GM12878 (cell line): Measurements from ENCODE around the gene POLR2F.

Experiments used
- EZH2 ChIP-seq: IDR thresholded peaks from 2 replicates; pipeline ENCODE4 v1.6.1; 2012; ENCODE audit warnings: low read depth, mild to moderate bottlenecking, control low read depth, inconsistent platforms, low read length, borderline replicate concordance; ENCODE audit not compliant: control insufficient read depth
- FOXK2 ChIP-seq: fragments of 450-650 bp; IDR thresholded peaks from 2 replicates; pipeline ENCODE4 v1.6.1; 2017; ENCODE audit warnings: mild to moderate bottlenecking, moderate library complexity
- JUNB ChIP-seq: IDR thresholded peaks from 2 replicates; pipeline ENCODE4 v1.6.1; 2016; ENCODE audit warnings: antibody characterized with exemption, mild to moderate bottlenecking
- POLR2A ChIP-seq: IDR thresholded peaks from 2 replicates; pipeline ENCODE4 v1.6.1; 2011; ENCODE audit warnings: low read depth, mild to moderate bottlenecking, low read length
- ZNF274 ChIP-seq: IDR thresholded peaks from one replicate; pipeline ENCODE4 v1.8.0; 2011; ENCODE audit not compliant: insufficient read length, insufficient read depth
- TF ChIP-seq, protein P1 (sequence below), 3 experiments: IDR thresholded peaks in 2 of 3; conservative IDR thresholded peaks in 1 of 3; 2 replicates each; pipeline ENCODE4 v1.5.1; 2011; ENCODE audit warnings: low read depth in 3 of 3, low read length in 3 of 3, mild to moderate bottlenecking in 3 of 3, control low read depth in 2 of 3, moderate library complexity in 2 of 3, inconsistent platforms in 1 of 3, mixed read lengths in 1 of 3; ENCODE audit not compliant: control insufficient read depth in 2 of 3, insufficient read depth in 1 of 3; ENCODE audit errors: extremely low read depth in 1 of 3
- TF ChIP-seq, protein P2 (sequence below): IDR thresholded peaks from 2 replicates; pipeline ENCODE4 v1.6.1; 2011; ENCODE audit warnings: low read depth, low read length, improper control_type of control experiment, borderline replicate concordance
- TF ChIP-seq, protein P3 (sequence below): IDR thresholded peaks from 2 replicates; pipeline ENCODE4 v1.6.1; 2012; ENCODE audit warnings: low read depth, low read length, improper control_type of control experiment
- TF ChIP-seq, protein P4 (sequence below): IDR thresholded peaks from 2 replicates; pipeline ENCODE4 v1.6.1; 2012; ENCODE audit warnings: low read depth, low read length, improper control_type of control experiment

DNA sequence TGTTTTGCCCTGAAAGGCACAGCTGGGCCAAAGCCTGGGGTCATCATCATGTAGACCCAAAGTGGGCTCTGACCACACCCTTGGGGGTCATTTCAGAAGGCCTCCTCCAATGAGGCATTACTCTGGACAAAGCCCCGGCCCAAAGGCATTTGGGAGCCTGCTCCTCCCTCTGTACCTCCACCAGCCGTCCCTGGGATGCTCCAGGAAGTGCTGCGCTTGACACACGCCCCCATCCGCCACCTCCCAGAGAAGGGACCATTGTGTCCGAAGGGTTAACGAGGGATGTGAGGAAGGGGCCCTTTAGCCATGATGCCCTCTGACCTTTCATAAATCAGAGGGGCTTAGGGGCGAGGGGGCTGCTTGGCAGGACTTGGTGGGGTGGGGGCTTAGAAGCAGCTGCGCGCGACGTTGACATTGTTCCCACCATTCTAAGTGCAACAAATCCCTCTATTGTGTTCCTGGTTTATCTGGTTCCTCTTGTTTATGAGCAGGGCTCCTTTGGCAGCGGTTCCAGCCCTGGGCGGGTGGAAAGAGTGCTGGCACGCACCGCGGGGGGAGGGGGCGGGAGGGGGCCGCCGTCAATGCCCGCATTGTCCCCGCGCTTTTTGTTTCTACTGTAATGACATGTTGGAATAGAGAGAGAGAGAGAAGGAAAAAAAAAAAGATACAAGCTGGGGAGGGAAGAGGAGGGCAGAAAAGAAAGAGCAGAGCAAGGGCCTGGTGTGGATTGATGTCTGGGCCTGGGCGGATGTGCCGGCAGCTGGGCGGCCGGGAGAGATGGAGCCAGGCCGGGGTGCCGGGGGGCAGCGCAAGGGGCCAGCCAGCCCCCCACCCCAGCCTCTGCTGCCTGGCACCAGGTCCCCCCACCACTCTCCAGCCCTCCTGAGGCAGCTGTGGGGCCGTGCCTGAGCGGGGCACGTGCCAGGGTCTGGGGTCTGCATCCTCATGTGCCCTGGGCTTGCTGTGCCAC lies 63.0 kb downstream of the POLR2F start:
- TF ChIP-seq, protein P1, sequence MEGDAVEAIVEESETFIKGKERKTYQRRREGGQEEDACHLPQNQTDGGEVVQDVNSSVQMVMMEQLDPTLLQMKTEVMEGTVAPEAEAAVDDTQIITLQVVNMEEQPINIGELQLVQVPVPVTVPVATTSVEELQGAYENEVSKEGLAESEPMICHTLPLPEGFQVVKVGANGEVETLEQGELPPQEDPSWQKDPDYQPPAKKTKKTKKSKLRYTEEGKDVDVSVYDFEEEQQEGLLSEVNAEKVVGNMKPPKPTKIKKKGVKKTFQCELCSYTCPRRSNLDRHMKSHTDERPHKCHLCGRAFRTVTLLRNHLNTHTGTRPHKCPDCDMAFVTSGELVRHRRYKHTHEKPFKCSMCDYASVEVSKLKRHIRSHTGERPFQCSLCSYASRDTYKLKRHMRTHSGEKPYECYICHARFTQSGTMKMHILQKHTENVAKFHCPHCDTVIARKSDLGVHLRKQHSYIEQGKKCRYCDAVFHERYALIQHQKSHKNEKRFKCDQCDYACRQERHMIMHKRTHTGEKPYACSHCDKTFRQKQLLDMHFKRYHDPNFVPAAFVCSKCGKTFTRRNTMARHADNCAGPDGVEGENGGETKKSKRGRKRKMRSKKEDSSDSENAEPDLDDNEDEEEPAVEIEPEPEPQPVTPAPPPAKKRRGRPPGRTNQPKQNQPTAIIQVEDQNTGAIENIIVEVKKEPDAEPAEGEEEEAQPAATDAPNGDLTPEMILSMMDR (IDR thresholded peaks at IDR 0.05 in 2 of 3, conservative IDR thresholded peaks at IDR 0.05 in 1 of 3; ENCODE audit: control insufficient read depth in 2 of 3, extremely low read depth in 1 of 3, insufficient read depth in 1 of 3, low read depth in 3 of 3, low read length in 3 of 3), result no peak
- TF ChIP-seq, protein P2, sequence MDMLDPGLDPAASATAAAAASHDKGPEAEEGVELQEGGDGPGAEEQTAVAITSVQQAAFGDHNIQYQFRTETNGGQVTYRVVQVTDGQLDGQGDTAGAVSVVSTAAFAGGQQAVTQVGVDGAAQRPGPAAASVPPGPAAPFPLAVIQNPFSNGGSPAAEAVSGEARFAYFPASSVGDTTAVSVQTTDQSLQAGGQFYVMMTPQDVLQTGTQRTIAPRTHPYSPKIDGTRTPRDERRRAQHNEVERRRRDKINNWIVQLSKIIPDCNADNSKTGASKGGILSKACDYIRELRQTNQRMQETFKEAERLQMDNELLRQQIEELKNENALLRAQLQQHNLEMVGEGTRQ, result no peak
- no peak for TF ChIP-seq JUNB
- no peak for TF ChIP-seq ZNF274
- no peak for TF ChIP-seq FOXK2
- TF ChIP-seq, protein P3, sequence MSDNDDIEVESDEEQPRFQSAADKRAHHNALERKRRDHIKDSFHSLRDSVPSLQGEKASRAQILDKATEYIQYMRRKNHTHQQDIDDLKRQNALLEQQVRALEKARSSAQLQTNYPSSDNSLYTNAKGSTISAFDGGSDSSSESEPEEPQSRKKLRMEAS, result no peak
- no peak for TF ChIP-seq POLR2A
- TF ChIP-seq, protein P4, sequence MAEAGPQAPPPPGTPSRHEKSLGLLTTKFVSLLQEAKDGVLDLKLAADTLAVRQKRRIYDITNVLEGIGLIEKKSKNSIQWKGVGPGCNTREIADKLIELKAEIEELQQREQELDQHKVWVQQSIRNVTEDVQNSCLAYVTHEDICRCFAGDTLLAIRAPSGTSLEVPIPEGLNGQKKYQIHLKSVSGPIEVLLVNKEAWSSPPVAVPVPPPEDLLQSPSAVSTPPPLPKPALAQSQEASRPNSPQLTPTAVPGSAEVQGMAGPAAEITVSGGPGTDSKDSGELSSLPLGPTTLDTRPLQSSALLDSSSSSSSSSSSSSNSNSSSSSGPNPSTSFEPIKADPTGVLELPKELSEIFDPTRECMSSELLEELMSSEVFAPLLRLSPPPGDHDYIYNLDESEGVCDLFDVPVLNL, result no peak
- TF ChIP-seq EZH2, result no peak
